Keratinocyte (primary cell): ENCODE results near the gene EPHB1.

Source experiments
- CTCF ChIP-seq, 3 experiments: IDR thresholded peaks in 1 of 3; conservative IDR thresholded peaks in 1 of 3; optimal IDR thresholded peaks in 1 of 3; 2 replicates in 2 of 3; 3 replicates in 1 of 3; pipeline versions ENCODE3 to v1.5.1; 2011; ENCODE audit warnings: low read length in 3 of 3, mild to moderate bottlenecking in 3 of 3, moderate library complexity in 2 of 3, control low read depth in 1 of 3, inconsistent platforms in 1 of 3; ENCODE audit not compliant: insufficient read depth in 2 of 3; ENCODE audit errors: extremely low read depth in 1 of 3
- EZH2 ChIP-seq: IDR thresholded peaks from one replicate; pipeline ENCODE4 v1.6.1; 2012; ENCODE audit warnings: inconsistent platforms, mild to moderate bottlenecking, low read length, moderate library complexity

GRCh38 chr3:135125171-135125801 lies 330.2 kb downstream of the EPHB1 start:
- TF ChIP-seq CTCF (optimal IDR thresholded peaks at IDR 0.05 in 1 of 3, IDR thresholded peaks at IDR 0.05 in 1 of 3, conservative IDR thresholded peaks at IDR 0.05 in 1 of 3; ENCODE audit: extremely low read depth in 1 of 3, insufficient read depth in 2 of 3, low read length in 3 of 3) = no peak
- no peak for TF ChIP-seq EZH2
